Measurements from ENCODE around the gene CHRNA10.

CHRNA10 gene, protein sequence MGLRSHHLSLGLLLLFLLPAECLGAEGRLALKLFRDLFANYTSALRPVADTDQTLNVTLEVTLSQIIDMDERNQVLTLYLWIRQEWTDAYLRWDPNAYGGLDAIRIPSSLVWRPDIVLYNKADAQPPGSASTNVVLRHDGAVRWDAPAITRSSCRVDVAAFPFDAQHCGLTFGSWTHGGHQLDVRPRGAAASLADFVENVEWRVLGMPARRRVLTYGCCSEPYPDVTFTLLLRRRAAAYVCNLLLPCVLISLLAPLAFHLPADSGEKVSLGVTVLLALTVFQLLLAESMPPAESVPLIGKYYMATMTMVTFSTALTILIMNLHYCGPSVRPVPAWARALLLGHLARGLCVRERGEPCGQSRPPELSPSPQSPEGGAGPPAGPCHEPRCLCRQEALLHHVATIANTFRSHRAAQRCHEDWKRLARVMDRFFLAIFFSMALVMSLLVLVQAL

DNA sequence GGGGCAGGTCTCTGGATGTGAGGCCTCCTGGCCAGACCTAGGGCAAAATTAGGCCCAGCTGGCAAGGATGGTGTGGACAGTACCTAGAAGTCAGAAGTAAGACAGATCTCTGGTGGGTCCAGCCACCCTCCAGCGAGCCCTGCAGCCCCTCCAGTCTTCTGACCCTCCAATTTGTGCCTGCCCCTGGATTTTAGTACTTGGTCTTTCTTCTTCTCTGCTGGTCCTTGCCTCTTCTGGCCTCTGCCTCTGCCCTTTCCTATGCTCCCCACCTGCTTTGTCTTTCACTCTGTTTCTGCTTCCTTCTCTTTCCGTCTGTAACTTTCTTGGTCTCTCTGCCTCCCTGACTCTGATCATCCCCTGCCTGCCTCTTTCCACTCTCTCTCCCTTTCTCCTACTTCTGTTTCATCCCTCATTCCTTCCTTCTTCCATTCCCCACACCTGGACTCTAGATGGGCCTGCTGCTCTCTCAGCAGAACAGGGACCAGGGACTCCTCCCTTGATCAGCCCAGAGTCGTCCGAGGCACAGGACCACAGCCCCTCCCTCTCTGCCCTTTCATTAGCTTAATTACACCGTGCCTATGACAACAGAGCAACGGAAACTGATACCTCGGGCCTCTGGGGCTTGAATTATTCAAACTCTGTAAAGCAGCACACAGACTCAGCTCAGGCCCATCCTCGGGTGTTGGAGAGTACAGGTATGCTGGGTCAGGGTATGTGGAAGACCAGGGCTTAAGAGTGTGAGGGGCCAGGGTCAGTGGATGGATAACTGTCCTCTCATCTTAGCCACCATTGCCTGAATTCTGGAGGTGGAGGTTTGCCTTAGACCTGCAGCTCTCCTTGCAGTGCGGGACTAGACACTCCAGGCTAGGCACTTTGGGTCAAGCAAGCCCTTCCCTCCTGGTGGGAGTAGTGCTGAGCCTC lies at the start of gene CHRNA10:
Gene CHRNA10, minus strand, starts transcription at position 51 of the 921 bp plus-strand sequence. CDS start 72 bp downstream, outside the sequence.
- no peak for DNase-seq

DNA sequence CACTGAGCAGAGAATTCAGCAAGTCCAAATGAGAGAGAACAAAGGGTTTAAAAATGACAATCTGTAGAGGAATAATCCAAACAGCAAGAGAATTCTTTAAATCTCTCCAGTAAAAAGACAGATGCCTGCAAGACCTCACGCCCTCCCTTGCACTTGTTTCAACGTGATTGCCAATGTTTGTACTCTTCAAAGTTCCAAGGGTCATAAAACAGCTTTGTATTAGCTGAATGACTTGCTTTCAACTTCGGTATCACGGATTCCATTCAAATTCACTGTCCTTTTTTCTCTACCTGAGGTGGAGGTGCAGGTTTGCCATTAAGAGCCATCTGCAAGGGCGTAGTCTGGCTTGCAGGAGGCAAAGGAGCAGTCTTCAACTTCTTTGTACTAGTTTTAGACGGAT lies 41.1 kb upstream of the CHRNA10 start:
- DNase-seq = no peak

DNA sequence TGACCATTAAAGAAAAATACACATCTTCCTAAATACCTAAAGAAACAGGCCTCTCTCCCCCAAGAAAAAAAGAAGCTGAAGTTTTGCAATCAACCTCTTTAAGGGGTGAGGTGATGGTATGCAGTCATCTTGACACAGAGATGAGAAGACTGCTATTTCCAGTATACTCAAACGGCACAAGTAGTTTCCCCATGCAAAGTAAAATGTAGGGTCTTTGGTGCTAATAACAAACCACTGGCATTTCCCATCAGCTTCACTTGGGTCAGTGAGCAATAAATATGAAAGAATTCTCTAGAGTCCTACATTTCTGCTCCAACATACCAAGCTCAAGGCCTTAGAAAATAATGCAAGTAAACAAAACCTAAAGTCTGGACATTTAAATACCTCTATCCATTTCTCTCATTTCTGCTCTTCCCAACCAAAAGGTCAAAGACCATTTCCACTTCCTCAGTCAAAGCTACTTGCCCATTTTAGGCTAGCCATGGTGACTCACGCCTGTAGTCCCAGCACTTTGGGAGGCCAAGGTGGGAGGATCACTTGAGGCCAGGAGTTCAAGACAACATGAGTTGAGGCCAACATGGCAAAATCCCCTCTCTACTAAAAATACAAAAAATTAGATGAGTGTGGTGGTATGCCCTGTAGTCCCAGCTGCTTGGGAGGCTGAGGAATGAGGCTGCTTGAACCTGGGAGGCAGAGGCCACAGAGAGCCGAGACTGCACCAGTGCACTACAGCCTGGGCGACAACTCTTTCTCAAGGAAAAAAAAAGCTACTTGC lies 39.5 kb upstream of the CHRNA10 start:
- DNase-seq = no peak

DNA sequence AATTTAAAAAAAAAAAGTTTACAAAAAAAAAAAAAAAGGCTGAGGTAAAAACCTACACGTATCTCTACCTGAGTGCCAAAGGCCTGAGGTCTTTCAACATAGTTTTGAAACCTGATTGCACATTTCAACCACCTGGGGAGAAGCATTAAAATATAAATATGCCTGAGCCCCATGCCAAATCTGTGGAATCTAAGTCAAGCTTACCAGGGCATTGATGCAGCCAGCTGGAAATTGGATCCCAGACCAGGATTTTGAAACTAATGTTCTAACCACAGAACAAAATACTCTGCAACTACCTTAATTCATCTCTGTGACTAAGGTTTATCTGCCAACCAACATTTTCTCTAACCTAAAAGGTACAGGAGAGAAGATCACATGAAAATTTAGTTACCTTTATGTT lies 38.8 kb upstream of the CHRNA10 start:
- DNase-seq = no peak

DNA sequence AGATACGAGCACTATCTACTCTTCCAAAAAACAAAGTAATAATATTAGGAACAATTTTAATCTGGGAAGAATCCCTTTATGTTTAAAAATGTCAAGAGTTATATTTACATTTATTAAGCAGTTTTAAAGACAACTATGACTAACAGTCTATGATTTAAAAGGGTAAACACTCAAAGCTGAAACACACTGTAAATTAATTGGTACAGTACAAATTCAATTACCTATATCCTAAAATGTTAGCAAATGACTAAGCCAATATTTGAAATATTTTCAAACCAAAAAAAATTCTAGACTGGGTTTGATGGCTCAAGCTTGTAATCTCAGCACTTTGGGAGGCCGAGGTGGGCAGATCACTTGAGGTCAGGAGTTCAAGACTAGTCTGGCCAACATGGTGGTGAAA lies 36.0 kb upstream of the CHRNA10 start:
- no peak for DNase-seq

DNA sequence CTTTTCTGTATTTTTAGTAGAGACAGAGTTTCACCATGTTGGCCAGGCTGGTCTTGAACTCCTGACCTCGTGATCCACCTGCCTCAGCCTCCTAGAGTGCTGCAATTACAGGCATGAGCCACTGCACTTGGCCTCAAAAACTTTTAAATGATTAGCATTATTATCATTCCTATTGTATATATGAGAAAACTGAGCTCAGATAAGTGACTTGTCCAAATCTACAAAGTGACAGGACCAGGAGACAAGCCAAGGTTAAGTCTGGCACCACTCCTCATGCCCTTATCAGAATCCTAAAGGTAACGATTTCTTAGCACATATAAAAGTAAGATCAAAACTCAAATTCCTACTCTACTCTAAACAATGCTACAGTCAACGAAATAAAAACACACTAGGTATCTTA lies 32.2 kb upstream of the CHRNA10 start:
- DNase-seq = no peak

DNA sequence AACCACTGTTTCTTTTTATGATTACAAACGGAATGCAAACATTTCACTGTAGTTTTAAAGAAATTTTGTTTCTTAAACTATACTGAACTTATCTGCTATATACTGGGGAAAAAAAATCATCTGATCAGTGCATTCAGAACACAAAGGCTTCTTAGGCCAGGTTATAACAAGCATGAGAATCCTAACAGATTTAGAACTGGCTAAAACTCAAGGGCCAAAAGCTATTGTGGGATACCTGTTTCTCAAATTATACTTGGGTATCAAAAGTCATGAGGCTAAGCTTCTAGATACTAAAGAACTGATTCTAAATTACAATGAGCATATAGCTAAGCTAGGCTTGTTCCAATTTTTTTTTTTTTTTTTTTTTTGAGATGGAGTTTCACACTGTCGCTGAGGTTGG lies 29.7 kb upstream of the CHRNA10 start:
- no peak for DNase-seq

DNA sequence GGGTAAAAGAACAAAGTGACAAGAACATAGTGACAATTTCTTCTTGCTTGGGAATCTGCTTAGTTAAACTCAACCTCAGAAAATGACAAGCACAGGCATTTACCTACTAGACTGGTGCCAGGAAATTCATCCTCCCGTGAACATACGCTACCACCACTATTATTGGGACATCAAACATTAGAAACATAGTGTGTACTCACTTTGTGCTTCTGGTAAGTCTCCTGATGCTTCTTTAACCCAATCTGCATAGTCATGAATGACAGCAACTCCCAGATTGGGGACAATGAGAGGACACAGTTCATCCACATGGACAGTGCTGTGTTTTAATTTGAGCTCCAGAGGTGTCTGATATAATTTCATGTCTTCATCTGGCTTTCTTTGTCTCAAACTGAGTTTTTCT lies 29.2 kb upstream of the CHRNA10 start:
- no peak for DNase-seq

DNA sequence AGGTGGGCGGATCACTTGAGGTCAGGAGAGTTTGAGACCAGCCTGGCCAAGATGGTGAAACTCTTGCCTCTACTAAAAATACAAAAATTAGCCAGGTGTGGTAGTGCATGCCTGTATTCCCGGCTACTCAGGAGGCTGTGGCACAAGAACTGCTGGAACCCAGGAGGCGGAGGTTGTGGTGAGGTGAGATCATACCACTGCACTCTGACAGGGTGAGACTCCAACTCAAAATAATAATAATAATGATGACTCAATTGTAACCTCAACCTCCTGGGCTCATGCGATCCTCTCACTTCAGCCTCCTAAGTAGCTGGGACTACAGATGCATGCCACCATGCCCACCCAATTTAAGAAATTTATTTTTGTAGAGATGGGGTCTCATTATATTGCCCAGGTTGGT lies 15.6 kb upstream of the CHRNA10 start:
- DNase-seq = no peak

DNA sequence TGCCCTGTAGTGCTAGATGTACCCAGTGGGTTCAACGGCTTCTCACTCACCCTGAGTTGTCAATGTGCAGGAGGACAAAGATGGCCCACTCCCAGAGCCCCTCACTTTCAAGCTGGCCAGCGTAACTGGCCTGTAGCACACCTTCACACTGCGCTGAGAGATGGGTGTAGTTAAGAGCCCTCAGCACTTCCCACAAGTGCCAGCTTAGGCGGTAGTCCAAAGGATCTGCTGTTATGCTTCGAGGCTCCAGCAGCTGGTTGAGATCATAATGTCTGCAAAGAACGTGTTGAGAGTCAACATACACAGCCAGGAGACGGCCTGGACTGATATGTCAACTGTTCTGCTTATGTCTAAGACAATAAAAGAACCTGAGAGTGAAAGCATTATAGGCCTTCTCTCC lies 14.7 kb upstream of the CHRNA10 start:
- no peak for DNase-seq

DNA sequence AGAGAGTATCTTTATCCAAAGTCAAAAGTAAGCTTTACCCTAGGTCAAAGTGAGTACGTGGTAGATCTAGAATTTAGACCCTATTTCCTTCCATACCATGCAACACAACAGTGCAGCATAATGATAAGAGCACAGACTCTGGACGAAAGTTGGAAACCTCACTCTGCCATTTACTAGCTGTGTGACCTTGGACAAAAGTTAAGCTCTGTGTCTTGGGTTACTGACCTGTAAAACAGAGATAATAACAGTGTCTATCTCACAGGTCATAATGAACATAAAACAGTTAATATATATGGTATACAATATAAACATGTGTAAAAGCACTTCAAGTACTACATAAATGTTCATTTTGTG lies 13.6 kb upstream of the CHRNA10 start:
- no peak for DNase-seq

DNA sequence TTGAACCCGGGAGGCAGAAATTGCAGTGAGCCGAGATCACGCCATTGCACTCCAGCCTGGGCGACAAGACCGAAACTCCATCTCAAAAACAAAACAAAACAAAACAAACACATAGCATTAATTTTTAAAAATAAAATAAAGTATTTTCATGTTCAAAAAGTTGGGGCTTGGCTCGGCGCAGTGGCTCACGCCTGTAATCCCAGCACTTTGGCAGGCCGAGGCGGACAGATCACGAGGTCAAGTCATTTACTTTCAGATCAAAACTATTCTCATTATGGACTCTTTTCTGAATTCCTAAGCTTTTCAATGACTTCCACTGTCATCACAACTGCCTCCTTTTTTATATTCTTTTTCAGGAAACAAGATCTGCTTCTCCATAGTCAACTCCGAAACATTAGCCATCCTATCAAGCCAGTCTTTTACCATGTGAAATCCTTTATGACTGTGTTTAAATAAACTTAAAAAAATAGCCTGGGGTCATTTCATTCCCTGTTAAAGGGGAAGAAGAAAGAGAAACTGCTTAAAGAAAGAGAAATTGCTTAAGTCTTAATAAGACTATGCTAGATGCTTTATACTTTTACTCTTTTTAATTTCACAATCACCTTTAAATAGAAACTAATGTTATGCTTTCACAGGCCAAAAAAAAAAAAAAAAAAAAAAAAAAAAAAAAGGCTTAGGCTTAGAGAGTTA lies 13.1 kb upstream of the CHRNA10 start:
- DNase-seq = no peak

DNA sequence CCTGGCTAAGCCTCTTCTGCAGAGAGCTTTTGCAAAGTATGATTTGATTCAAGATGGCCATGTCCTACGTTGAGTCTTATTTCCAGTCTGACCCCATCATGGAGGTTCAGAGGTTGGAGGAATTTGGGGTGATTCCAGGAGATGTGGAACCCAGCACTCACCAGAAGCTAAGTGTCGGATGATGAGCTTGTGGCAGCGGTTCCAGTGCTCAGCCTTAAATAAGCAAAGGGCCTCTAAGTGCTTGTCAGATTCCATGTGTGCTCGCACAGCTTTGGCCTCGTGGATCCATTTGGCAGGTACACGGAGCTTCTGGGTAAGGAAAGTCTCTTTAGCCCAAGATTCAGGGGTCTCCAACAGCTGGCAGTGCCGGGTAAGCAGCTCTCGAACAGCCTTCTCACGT lies 11.9 kb upstream of the CHRNA10 start:
- no peak for DNase-seq

DNA sequence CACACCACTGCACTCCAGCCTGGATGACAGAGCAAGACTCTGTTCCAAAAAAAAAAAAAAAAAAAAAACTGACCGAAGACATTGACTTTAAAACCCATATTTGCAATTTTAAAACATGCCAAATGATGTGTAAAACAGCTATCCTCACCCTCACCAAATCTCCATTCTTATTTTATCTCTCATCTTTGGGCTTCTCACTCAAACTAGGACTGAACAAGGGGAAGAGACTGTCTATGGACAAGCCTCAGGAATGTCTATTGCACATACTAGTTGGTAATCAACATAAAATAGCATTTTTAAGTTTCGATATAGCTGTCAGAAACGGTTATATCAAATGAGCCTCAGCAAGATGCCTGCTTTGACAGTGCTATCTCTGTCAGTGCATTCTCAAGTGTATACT lies 7.9 kb upstream of the CHRNA10 start:
- DNase-seq = no peak

DNA sequence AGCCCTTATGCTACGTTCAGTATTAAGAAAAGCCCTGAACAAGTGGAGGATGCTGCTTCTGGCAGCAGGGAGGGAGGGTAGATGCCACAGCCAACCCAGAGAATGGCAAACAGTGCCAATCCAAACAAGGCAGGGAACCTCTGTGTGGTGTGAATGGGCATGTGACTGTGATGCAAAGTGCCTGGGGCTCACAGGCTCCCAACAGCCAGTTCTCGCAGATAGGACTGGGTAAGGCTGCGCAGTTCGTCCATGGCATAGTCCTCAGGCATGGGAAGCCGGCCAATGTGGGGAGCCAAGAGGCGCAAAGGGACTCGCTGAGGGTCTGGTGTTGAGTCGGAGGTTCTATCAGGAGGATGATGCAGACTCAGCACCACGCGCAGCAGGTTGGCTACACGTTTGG lies 4.8 kb upstream of the CHRNA10 start:
- no peak for DNase-seq

DNA sequence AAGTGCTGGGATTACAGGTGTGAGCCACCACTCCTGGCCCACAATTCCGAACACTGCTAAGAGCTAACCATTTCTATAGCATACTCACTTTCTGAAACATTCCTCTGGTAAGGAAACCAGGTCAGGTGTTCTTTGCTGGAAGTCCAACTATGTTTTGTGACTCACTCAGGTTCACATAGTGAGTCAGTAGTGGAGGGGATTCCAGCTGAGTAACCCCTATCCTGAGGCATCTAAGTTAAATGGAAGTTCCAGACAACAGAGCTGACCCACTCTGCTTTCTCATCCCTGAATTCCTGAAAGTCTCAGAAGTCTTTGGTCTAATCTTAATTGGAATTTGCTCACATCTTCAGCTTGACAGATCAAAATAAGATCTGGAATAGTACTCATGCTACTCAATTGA lies 3.0 kb upstream of the CHRNA10 start:
- DNase-seq = no peak

DNA sequence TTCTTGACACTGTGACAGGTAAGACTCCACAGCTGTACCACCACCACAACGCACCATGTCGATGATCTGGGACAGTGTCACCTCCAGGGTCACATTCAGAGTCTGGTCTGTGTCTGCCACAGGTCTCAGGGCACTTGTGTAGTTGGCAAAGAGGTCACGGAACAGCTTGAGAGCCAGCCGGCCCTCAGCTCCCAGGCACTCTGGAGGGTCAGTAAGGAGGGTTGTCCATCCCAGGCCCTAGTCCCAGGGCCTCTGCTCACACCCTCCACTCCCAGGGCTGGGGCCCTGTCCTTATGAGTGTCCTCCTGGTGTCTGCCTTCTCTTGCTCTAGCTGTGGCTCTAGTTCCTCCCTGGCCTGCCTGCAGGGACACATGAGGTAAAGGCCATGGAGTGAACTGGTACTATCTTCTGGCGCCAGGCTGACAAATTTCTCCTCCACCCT lies 1.4 kb downstream of the CHRNA10 start:
- DNase-seq = no peak

DNA sequence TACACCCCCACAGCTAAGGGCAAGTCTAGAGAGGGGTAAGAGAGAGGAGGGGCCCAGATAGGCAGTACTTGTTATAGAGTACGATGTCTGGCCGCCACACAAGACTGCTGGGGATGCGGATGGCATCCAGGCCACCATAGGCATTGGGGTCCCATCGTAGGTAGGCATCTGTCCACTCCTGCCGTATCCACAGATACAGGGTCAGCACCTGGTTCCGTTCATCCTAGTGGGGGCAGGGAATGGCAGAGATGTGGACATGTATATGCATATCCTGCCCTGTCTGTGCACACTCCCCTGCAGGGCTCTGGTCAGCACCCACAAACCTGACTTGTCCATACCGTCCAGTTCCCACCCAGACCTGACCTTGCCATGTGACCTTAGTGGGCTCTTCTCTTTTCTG lies 2.1 kb downstream of the CHRNA10 start:
- no peak for DNase-seq

DNA sequence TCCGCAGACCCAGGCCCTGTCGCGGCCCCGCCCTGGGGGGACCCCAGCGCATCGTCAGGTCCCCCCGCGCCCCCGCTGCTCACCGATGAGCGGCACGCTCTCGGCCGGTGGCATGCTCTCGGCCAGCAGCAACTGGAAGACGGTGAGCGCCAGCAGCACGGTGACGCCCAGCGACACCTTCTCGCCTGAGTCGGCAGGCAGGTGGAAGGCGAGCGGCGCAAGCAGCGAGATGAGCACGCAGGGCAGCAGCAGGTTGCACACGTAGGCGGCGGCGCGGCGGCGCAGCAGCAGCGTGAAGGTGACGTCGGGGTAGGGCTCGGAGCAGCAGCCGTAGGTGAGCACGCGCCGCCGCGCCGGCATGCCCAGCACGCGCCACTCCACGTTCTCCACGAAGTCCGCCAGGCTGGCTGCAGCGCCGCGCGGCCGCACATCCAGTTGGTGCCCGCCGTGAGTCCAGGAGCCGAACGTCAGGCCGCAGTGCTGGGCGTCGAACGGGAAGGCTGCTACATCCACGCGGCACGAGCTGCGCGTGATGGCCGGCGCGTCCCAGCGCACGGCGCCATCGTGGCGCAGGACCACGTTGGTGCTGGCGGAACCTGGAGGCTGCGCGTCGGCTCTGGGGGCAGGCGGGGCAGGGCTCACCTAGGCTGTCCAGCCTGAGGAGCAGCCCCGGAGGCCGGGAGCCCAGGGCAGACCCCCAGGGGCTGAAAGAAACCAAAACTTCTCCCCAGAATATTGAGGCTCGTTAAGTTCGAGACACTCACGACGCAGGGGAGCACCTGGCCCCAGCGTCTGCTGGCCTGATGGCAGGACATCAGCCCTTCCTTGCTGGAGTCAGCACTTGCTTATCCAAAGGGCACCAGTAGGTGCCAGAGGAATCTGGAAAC lies 3.8 kb downstream of the CHRNA10 start:
- no peak for DNase-seq

DNA sequence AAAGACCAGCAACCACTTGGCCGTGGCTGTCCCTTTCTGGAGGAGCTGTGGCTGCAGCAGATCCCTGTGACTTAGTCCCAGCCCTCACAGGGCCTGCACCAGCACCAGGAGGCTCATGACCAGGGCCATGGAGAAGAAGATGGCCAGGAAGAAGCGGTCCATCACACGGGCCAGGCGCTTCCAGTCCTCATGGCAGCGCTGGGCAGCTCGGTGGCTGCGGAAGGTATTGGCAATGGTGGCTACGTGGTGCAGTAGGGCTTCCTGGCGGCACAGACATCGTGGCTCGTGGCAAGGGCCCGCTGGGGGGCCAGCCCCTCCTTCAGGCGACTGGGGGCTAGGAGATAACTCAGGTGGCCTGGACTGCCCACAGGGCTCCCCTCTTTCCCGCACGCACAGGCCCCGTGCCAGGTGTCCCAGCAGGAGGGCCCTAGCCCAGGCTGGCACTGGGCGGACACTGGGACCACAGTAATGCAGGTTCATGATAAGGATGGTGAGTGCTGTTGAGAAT lies 5.1 kb downstream of the CHRNA10 start:
- DNase-seq = no peak

DNA sequence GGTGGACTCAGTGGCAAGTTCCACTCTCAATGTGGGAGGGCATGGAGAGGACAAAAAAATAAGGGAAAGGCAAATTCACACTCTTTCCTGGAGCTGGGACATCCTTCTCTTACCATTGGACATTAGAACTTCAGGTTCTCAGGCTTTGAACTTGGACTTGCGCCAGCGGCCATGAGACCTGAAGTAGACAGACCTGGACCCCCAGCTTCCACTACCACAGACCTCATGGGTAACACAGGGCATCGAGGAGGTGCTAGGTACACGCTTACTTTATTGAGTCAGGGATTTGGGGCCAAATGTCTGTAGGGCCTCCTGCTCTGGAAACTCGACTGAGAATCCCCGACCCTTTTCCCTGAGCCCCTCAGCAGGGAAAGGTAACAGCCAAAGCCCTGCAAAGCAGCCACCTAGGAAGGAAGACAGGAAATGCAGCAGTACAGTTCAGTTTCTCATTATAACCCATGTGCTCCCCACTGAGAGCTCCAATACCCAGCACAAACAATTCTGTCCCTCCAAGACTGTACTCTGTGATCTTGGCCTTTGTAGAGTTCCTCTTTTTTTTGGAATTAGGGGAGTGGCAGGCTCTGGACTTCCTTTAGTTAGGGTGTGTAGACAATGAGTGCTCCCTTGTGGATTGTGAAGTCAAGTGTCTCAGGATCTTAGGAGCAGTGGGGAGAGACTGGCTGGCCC lies 5.7 kb downstream of the CHRNA10 start:
- DNase-seq = no peak

All from NCI-H345 (cell line).